Astrocyte (in vitro differentiated cells and primary cell): ENCODE results near the gene SVEP1. TPM values are rescaled to one million over a fixed set of nuclear protein-coding genes. Genes with fewer than 3 reads are reported as not detected.

Experiments used
- DNase-seq: peaks from one replicate; pipeline ENCODE4 v3.0.0-alpha.2; 2010; ENCODE audit warnings: low read depth
- FAIRE-seq: peaks from 2 replicates; lab custom pipeline; 2011; peaks lifted over from hg19 to GRCh38; lab: Jason Lieb, UNC
- H2AFZ ChIP-seq: 2 replicates; pipeline ENCODE4 v1.6.0; 2012; ENCODE audit warnings: low read depth, low read length, inconsistent platforms
- H3K27ac ChIP-seq: 2 replicates; pipeline ENCODE4 v1.5.1; 2011; ENCODE audit warnings: low read depth, low read length, inconsistent platforms
- H3K27me3 ChIP-seq: 2 replicates; pipeline ENCODE4 v1.6.0; 2011; ENCODE audit warnings: low read length, inconsistent platforms; ENCODE audit not compliant: insufficient read depth
- H3K36me3 ChIP-seq: 2 replicates; pipeline ENCODE4 v1.5.1; 2011; ENCODE audit warnings: low read length, inconsistent platforms; ENCODE audit not compliant: insufficient read depth
- H3K4me1 ChIP-seq: 2 replicates; pipeline ENCODE4 v1.5.1; 2011; ENCODE audit warnings: low read length, inconsistent platforms; ENCODE audit not compliant: insufficient read depth
- H3K4me2 ChIP-seq: 2 replicates; pipeline ENCODE4 v1.6.0; 2012; ENCODE audit warnings: low read length, inconsistent platforms
- H3K4me3 ChIP-seq: 2 replicates; pipeline ENCODE4 v1.5.1; 2011; ENCODE audit warnings: low read depth, mild to moderate bottlenecking, low read length, inconsistent platforms; ENCODE audit not compliant: insufficient read depth
- H3K79me2 ChIP-seq: 2 replicates; pipeline ENCODE4 v1.6.0; 2012; ENCODE audit warnings: mild to moderate bottlenecking, low read length, inconsistent platforms; ENCODE audit not compliant: insufficient read depth
- H3K9ac ChIP-seq: 2 replicates; pipeline ENCODE4 v1.6.0; 2012; ENCODE audit warnings: mild to moderate bottlenecking, low read length, inconsistent platforms
- H3K9me3 ChIP-seq: 2 replicates; pipeline ENCODE4 v1.5.1; 2012; ENCODE audit warnings: low read depth, mild to moderate bottlenecking, low read length, inconsistent platforms; ENCODE audit not compliant: insufficient read depth
- H4K20me1 ChIP-seq: 2 replicates; pipeline ENCODE4 v1.6.0; 2012; ENCODE audit warnings: low read length, inconsistent platforms; ENCODE audit not compliant: insufficient read depth
- H3K27ac Mint-ChIP-seq: one replicate; pipeline ENCODE4 v1.8.0; 2021; ENCODE audit warnings: mild to moderate bottlenecking, mixed read lengths; ENCODE audit not compliant: unreplicated experiment
- H3K27me3 Mint-ChIP-seq: one replicate; pipeline ENCODE4 v1.8.0; 2021; ENCODE audit warnings: low read depth, mixed read lengths; ENCODE audit not compliant: unreplicated experiment
- H3K36me3 Mint-ChIP-seq: one replicate; pipeline ENCODE4 v1.8.0; 2021; ENCODE audit warnings: low read depth, mixed read lengths; ENCODE audit not compliant: unreplicated experiment
- H3K4me1 Mint-ChIP-seq: one replicate; pipeline ENCODE4 v1.8.0; 2021; ENCODE audit warnings: low read depth, mixed read lengths; ENCODE audit not compliant: unreplicated experiment
- H3K4me3 Mint-ChIP-seq: one replicate; pipeline ENCODE4 v1.8.0; 2021; ENCODE audit warnings: mild to moderate bottlenecking, moderate library complexity, mixed read lengths; ENCODE audit not compliant: unreplicated experiment
- H3K9me3 Mint-ChIP-seq: one replicate; pipeline ENCODE4 v1.8.0; 2021; ENCODE audit warnings: mild to moderate bottlenecking, mixed read lengths; ENCODE audit not compliant: unreplicated experiment
- EZH2 ChIP-seq: IDR thresholded peaks from 2 replicates; pipeline ENCODE4 v1.6.1; 2012; ENCODE audit warnings: mild to moderate bottlenecking, low read length, inconsistent platforms; ENCODE audit not compliant: insufficient read depth
- total RNA-seq: library from RNA; stranded (reverse); gene quantifications from 2 replicates; pipeline ENCODE4 v1.2.1, GENCODE V29; 2021
- TF ChIP-seq, protein P1 (sequence below): IDR thresholded peaks from 2 replicates; pipeline ENCODE4 v1.5.1; 2011; ENCODE audit warnings: low read depth, mild to moderate bottlenecking, inconsistent platforms, low read length, moderate library complexity; ENCODE audit not compliant: insufficient read depth

The SVEP1 gene
- total RNA-seq, 1 donor from 2014 or later, result 1.1 TPM

DNA sequence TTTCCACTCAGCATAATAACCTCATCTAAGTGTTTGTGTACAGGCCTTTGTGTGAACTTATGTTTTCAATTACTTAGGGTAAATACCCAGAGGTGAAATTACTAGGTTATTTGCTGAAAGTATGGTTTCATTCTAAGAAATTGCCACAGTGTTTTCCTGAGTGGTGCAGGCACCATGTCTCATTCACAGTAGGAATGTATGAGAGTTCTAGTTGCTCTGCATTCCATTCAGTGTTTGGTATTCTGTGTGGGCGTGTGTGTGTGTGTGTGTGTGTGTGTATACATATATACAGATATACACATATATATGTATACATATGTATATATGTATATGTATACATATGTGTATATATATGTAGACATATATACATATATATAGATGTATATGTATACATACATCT, 8.8 kb upstream of the SVEP1 start:
- Mint-ChIP-seq H3K4me3 (no peak overlapping the region), H3K9me3 (peaks cover 11% of the 10 kb centered on the region), H3K36me3 (no peaks in the 10 kb centered on the region), H3K27me3 (peaks cover 6% of the 10 kb centered on the region), H3K27ac (no peak overlapping the region), H3K4me1 (peaks cover 15% of the 10 kb centered on the region)
- no peak for DNase-seq
- Histone ChIP-seq H3K36me3 (no peaks in the 10 kb centered on the region), H3K4me1 (no peaks in the 10 kb centered on the region), H3K27me3 (no peaks in the 10 kb centered on the region), H3K27ac (no peak overlapping the region), H2AFZ (no peak overlapping the region), H3K4me2 (no peak overlapping the region), H3K9me3 (no peaks in the 10 kb centered on the region), H4K20me1 (no peaks in the 10 kb centered on the region), H3K4me3 (no peak overlapping the region), H3K9ac (no peak overlapping the region), H3K79me2 (no peaks in the 10 kb centered on the region)
- TF ChIP-seq EZH2, result no peak
- TF ChIP-seq, protein P1, sequence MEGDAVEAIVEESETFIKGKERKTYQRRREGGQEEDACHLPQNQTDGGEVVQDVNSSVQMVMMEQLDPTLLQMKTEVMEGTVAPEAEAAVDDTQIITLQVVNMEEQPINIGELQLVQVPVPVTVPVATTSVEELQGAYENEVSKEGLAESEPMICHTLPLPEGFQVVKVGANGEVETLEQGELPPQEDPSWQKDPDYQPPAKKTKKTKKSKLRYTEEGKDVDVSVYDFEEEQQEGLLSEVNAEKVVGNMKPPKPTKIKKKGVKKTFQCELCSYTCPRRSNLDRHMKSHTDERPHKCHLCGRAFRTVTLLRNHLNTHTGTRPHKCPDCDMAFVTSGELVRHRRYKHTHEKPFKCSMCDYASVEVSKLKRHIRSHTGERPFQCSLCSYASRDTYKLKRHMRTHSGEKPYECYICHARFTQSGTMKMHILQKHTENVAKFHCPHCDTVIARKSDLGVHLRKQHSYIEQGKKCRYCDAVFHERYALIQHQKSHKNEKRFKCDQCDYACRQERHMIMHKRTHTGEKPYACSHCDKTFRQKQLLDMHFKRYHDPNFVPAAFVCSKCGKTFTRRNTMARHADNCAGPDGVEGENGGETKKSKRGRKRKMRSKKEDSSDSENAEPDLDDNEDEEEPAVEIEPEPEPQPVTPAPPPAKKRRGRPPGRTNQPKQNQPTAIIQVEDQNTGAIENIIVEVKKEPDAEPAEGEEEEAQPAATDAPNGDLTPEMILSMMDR, result no peak
- FAIRE-seq, result no peak

DNA sequence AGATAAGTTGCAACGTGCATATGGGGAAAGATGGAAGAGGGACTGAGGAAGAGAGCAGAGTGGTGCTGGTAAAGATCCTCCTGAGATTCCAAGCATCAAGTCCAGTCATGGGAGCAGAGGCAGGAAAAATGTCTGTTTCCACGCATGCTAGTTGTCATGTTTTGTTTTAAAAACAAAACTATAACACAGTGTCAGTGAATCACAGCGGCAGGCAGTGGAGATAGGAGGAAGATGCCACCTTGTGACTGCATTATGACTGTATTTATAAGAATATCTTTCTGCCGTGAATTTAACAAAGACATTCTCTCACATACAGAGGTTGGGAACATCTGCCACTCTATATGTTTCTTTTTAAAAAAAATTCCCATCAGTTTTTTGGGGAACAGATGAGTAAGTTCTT, 3.7 kb upstream of the SVEP1 start:
- DNase-seq (no peak), FAIRE-seq (no peak)
- Histone ChIP-seq H4K20me1 (no peaks in the 10 kb centered on the region), H3K4me3 (no peak overlapping the region), H3K36me3 (no peaks in the 10 kb centered on the region), H3K27ac (no peak overlapping the region), H3K79me2 (no peaks in the 10 kb centered on the region), H3K4me2 (no peak overlapping the region), H2AFZ (no peak overlapping the region), H3K27me3 (peaks cover 3% of the 10 kb centered on the region), H3K9ac (no peak overlapping the region), H3K4me1 (peaks cover 10% of the 10 kb centered on the region), H3K9me3 (no peaks in the 10 kb centered on the region)
- Mint-ChIP-seq H3K27ac (no peak overlapping the region), H3K4me3 (no peak overlapping the region), H3K27me3 (peaks cover 33% of the 10 kb centered on the region), H3K4me1 (peaks cover 14% of the 10 kb centered on the region), H3K9me3 (peaks cover 7% of the 10 kb centered on the region), H3K36me3 (no peaks in the 10 kb centered on the region)
- TF ChIP-seq, protein P1, result no peak
- no peak for TF ChIP-seq EZH2

DNA sequence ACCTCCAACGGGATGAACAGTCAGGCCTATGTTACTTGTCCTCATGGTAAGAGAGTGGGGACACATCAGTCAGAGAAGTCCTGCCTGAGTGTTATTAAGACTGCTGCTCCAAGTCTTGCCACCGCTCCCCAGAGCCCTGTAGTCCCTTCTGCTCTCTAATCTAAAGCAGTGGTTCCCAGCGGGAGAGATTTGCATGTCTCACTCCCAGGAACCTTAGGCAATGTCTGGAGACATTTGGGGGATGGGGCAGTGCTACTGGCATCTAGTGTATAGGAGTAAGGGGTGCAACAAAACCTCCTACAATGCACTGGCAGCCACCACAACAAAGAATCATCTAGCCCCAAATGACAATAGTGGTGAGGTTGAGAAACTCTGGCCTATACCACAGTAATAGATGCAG, 2.6 kb upstream of the SVEP1 start:
- Mint-ChIP-seq H3K9me3 (peaks cover 8% of the 10 kb centered on the region), H3K27ac (no peak overlapping the region), H3K4me1 (peaks cover 10% of the 10 kb centered on the region), H3K36me3 (no peaks in the 10 kb centered on the region), H3K4me3 (no peak overlapping the region), H3K27me3 (peaks cover 38% of the 10 kb centered on the region)
- Histone ChIP-seq H3K4me2 (no peak overlapping the region), H3K9me3 (no peaks in the 10 kb centered on the region), H3K9ac (no peak overlapping the region), H4K20me1 (no peaks in the 10 kb centered on the region), H3K36me3 (no peaks in the 10 kb centered on the region), H3K4me3 (no peak overlapping the region), H3K79me2 (no peaks in the 10 kb centered on the region), H3K27ac (no peak overlapping the region), H3K4me1 (peaks cover 10% of the 10 kb centered on the region), H3K27me3 (peaks cover 3% of the 10 kb centered on the region), H2AFZ (no peak overlapping the region)
- TF ChIP-seq, protein P1, result no peak
- no peak for TF ChIP-seq EZH2
- no peak for DNase-seq
- no peak for FAIRE-seq
